G401.6 (cell line): ENCODE results near the gene GOLGA8H.
A peak's percentile ranks its signal among the peaks of the same experiment; 100 is the strongest.
"Not testable (repeated sequence)": the region's sequence is repeated elsewhere in the genome, so short reads cannot be mapped to it uniquely, and the experiment has no call there.

ENCODE experiments used
- FAIRE-seq: peaks from 2 replicates; lab custom pipeline; 2012; peaks lifted over from hg19 to GRCh38; lab: Jason Lieb, UNC

Gene GOLGA8H, protein sequence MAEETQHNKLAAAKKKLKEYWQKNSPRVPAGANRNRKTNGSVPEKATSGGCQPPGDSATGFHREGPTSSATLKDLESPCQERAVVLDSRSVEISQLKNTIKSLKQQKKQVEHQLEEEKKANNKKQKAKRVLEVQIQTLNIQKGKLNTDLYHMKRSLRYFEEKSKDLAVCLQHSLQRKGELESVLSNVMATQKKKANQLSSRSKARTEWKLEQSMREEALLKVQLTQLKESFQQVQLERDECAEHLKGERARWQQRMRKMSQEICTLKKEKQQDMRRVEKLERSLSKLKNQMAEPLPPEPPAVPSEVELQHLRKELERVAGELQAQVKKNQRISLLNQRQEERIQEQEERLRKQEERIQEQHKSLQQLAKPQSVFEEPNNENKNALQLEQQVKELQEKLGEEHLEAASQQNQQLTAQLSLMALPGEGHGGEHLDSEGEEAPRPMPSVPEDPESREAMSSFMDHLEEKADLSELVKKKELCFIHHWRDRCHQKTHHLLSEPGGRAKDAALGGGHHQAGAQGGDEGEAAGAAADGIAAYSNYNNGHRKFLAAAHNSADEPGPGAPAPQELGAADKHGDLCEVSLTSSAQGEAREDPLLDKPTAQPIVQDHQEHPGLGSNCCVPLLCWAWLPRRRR

DNA sequence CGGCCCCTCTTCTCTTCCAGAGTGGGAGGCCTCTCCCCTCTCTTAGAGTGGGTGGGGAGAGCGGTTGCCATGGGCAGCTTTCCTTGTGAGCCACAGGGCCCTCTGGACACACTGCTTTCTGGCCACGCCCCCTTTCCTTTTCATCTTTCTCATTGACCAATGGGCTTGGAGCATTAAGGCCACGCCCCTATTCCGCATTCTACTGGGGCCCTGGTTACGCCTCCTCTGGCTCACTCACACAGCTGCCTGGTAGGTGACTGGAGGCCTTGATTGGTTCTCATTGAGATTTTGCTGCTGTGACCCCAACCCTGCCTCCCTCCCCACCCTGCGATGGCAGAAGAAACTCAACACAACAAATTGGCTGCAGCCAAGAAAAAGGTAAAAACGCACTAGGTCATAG is at the start of gene GOLGA8H:
Gene GOLGA8H (plus strand): TSS at position 233 of the 400 bp plus-strand sequence. CDS start 98 bp downstream, at position 331.
- not testable (repeated sequence) for FAIRE-seq

- FAIRE-seq = not testable (repeated sequence)
These were observed 36.9 kb upstream of the GOLGA8H start for GRCh38 chr15:30566949-30567348.

- not testable (repeated sequence) for FAIRE-seq
These were observed 30.8 kb upstream of the GOLGA8H start for GRCh38 chr15:30573012-30573491.

- FAIRE-seq = not testable (repeated sequence)
These were observed 24.3 kb upstream of the GOLGA8H start for GRCh38 chr15:30579394-30579970.

- FAIRE-seq = not testable (repeated sequence)
These were observed 23.1 kb upstream of the GOLGA8H start for GRCh38 chr15:30580716-30581115.

GRCh38 chr15:30598953-30599352 is 4.9 kb upstream of the GOLGA8H start:
- not testable (repeated sequence) for FAIRE-seq

GRCh38 chr15:30612271-30612670 is 8.4 kb downstream of the GOLGA8H start:
- FAIRE-seq = not testable (repeated sequence)

GRCh38 chr15:30621342-30621741 is 17.5 kb downstream of the GOLGA8H start:
- FAIRE-seq = peak; percentile 91

DNA sequence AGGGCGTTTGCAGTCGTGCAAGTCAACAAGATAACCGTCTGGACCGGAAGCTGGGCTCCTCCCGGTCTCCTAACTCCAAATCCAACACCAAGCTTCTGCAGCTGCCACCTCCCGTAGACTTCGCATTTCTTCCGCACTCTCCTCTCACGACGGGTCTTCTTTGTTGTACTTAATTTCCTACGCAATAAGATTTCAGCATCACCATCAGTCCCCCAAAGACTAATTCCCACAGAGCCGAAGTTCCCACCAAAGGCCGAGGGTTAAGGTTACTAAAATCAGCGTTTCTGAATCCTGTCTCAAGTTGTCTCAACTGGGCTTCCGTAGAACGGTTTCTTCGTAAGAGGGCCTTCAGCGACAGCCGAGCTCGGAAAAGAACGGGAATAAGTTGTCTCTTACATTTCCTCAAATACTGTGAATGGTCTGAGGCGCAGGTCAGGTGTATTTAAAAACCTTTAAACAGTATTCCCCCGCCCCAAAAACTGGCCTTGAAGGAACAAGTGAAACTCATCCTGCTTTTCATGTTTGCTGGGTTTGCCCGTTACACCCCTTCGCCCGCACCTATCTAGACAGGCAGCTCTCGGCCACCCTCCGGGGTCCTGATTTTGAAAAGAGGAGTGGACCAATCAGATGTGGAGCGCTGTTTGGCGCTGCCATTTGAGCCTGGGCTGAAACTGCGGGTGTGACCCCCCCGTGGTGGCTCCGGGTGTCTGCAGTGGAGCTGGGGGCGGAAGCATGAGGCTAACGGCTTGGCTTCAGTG is 21.8 kb downstream of the GOLGA8H start, which contains the start of gene ARHGAP11B:
Gene ARHGAP11B (plus strand): TSS at position 693 of the 758 bp plus-strand sequence.
- FAIRE-seq = peak; percentile 95

DNA sequence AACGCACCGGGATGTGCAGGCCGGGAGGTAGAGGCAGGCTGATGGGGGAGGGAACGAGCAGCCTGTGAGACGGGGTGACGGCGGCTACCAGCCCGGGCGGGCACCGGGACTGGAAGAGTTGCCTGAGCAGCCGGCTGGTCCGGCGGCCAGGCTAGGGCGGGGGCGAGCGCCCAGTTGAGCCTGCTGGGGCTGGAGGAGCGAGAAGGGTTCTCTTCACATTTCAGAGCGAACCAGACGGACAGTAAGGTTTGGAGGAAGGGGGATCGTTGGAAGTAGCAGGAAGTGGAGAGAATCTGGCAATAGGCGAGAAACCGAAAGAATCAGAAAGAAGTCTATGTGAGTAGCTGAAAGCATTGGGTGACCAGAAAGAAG is 22.4 kb downstream of the GOLGA8H start:
- FAIRE-seq = not testable (repeated sequence)

GRCh38 chr15:30626632-30627031 is 22.8 kb downstream of the GOLGA8H start:
- FAIRE-seq = not testable (repeated sequence)

- FAIRE-seq = no peak
These were observed 46.4 kb downstream of the GOLGA8H start for GRCh38 chr15:30650012-30650929.

DNA sequence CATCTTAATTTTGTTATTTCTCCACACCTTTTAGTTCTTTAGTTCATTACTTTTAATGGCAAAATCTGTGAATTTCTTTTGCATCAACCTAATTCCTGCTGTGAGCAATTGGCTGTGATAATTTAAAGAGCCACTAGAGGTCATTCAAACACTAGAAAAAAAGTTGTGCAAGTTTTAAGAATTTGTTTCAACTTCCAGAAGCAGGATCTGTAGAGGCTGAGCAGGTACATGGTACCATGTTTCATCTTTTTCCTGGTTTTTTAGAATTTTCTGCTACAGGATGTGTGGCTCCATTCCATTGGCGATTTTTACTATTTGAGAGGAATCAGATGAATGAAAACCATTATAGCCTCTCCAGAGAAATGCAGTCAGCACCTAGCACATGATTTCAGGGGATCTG is 57.3 kb downstream of the GOLGA8H start:
- FAIRE-seq = peak; percentile 89
